ENCODE data around the gene SCUBE1.

- TF ChIP-seq CEBPB (IDR thresholded peaks at IDR 0.05; ENCODE audit: low read depth) (no peak), POLR2A (IDR thresholded peaks at IDR 0.05; ENCODE audit: borderline replicate concordance, extremely low read depth, insufficient read depth, insufficient read length) (no peak), EZH2 (IDR thresholded peaks at IDR 0.05) (no peak), ZNF274 (IDR thresholded peaks at IDR 0.05; ENCODE audit: low read depth, low read length) (no peak), CTCF (IDR thresholded peaks at IDR 0.05 in 2 of 3, conservative IDR thresholded peaks at IDR 0.05 in 1 of 3; ENCODE audit: borderline replicate concordance in 1 of 3, insufficient read depth in 1 of 3, low read depth in 2 of 3, low read length in 2 of 3) (no peak), REST (IDR thresholded peaks at IDR 0.05; ENCODE audit: low read depth) (no peak), RAD21 (IDR thresholded peaks at IDR 0.05; ENCODE audit: low read depth) (no peak), JUND (IDR thresholded peaks at IDR 0.05) (no peak), SIN3A (IDR thresholded peaks at IDR 0.05; ENCODE audit: low read depth) (no peak), POLR2AphosphoS5 (IDR thresholded peaks at IDR 0.05; ENCODE audit: low read depth, low read length) (no peak)
- TF ChIP-seq, protein P1, sequence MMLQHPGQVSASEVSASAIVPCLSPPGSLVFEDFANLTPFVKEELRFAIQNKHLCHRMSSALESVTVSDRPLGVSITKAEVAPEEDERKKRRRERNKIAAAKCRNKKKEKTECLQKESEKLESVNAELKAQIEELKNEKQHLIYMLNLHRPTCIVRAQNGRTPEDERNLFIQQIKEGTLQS (IDR thresholded peaks at IDR 0.05) = no peak
- TF ChIP-seq, protein P2, sequence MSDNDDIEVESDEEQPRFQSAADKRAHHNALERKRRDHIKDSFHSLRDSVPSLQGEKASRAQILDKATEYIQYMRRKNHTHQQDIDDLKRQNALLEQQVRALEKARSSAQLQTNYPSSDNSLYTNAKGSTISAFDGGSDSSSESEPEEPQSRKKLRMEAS (IDR thresholded peaks at IDR 0.05) = no peak
These were observed 168.1 kb downstream of the SCUBE1 start for GRCh38 chr22:43174941-43175531.

Data from HCT116 (cell line).